IPS-20b (cell line): ENCODE measurements around the gene MYL11.

Experiments
- H3K27ac ChIP-seq: one replicate; pipeline ENCODE4 v1.5.1; 2013; ENCODE audit warnings: low read length
- H3K27me3 ChIP-seq: 2 replicates; pipeline ENCODE4 v1.6.1; 2013; ENCODE audit warnings: mild to moderate bottlenecking, low read length, inconsistent platforms; ENCODE audit not compliant: insufficient read depth
- H3K36me3 ChIP-seq: 2 replicates; pipeline ENCODE4 v1.6.1; 2013; ENCODE audit warnings: low read depth, mild to moderate bottlenecking, inconsistent platforms, low read length, moderate library complexity; ENCODE audit not compliant: insufficient read depth
- H3K4me1 ChIP-seq: 2 replicates; pipeline ENCODE4 v1.6.1; 2013; ENCODE audit warnings: mild to moderate bottlenecking, control low read depth, inconsistent platforms, low read length, moderate library complexity; ENCODE audit not compliant: insufficient read depth
- H3K4me3 ChIP-seq: 2 replicates; pipeline ENCODE4 v1.5.1; 2013; ENCODE audit warnings: mild to moderate bottlenecking, low read length, inconsistent platforms
- H3K9ac ChIP-seq: 2 replicates; pipeline ENCODE4 v1.6.1; 2013; ENCODE audit warnings: low read depth, mild to moderate bottlenecking, inconsistent platforms, low read length, moderate library complexity
- H3K9me3 ChIP-seq: 2 replicates; pipeline ENCODE4 v1.6.1; 2013; ENCODE audit warnings: mild to moderate bottlenecking, low read depth, low read length, inconsistent platforms; ENCODE audit not compliant: insufficient read depth

MYL11 gene

DNA sequence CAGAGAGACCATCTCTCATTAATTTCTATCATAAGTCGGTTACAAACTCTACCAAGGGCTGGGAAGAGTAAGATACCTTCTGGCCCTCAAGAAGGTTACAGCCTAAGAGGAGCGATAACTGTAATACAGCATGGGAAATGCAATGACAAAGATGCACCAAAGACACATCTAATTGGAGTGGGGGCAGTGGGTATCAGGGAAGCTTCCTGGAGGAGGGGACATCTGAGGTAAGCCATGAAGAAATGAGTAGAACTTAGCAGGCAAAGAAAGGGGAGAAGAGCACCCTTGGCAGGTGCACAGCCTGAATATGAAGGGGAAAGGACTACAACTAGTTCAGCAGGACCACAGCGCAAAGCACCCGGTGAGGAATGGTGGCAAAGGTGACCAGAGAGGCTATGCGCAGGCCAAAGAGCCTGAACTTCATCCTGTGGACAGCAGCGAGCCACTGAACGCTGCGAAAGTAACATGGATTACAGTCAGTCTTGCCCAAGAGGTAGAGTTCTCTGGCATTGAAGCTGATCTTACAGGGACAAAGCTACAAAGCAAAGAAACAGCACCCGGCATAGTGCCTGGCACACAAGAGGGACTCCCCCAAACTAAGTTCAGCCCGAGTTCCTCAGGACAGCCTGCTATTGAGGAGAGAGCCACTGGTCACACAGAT lies 7.1 kb upstream of the MYL11 start:
- peak overlapping the region; percentile 53; the same call in 1 of the 2 replicates for H3K9ac ChIP-seq
- H3K36me3 ChIP-seq: peaks cover 8% of the 10 kb centered on the region; the same call in 1 of the 2 replicates
- H3K9me3 ChIP-seq: no peaks in the 10 kb centered on the region
- no peak overlapping the region for H3K27ac ChIP-seq
- H3K4me3 ChIP-seq: peak overlapping the region; percentile 75
- peaks cover 15% of the 10 kb centered on the region; the same call in 1 of the 2 replicates for H3K4me1 ChIP-seq
- H3K27me3 ChIP-seq: no peaks in the 10 kb centered on the region

DNA sequence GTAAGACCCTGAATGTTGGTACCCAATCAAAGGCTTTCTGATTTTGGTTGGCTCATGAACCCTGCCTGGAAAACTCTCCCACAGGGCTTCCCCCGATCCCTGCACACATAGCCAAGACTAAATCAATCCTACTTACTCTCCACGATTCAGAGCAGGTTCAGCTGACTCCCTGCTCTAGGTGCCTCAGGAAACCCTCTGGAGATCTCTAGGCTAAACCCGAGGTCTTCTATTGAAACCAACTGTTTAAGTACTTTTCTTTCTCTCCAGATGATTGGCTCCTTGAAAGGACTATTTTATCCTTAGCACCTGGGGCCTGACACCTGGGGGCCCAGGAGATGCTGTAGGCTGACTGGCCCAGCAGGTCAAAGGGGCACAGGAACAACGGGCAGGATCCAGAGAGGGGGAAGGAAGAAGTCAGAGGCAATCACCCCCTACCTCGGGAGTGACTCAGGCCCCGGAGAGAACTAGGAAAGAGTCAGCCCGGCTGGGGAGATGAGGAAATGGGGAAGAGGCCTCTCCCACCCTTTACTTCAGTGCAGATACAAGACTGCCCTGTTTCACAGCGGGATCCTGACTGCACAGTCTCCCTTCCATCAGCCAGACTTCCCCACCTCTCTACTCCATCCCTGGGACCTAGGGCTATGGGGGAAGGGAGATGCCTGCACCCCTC lies 6.3 kb upstream of the MYL11 start:
- Histone ChIP-seq H3K27ac (no peak overlapping the region), H3K4me1 (peaks cover 15% of the 10 kb centered on the region; the same call in 1 of the 2 replicates), H3K27me3 (no peaks in the 10 kb centered on the region), H3K36me3 (peaks cover 8% of the 10 kb centered on the region; the same call in 1 of the 2 replicates), H3K4me3 (peak overlapping the region; percentile 75), H3K9ac (peak overlapping the region; percentile 53; the same call in 1 of the 2 replicates), H3K9me3 (no peaks in the 10 kb centered on the region)

DNA sequence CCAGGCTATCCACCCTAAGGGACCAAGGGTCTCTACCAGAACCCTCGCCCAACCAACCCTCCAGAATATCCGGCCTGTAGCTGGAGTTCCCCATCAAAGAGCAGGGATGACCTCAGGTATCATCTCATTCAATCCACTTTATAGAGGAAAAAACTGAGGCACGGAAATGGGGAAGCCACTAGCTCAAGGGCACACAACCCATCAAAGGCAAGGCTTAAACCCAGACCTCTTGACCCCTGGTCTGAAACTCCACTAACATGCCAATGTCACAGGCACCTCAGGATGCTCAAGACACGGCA lies 5.9 kb upstream of the MYL11 start:
- Histone ChIP-seq H3K9me3 (no peaks in the 10 kb centered on the region), H3K9ac (peak overlapping the region; percentile 53; the same call in 1 of the 2 replicates), H3K27ac (no peak overlapping the region), H3K27me3 (no peaks in the 10 kb centered on the region), H3K36me3 (peaks cover 8% of the 10 kb centered on the region; the same call in 1 of the 2 replicates), H3K4me3 (peak overlapping the region; percentile 75), H3K4me1 (peaks cover 15% of the 10 kb centered on the region; the same call in 1 of the 2 replicates)

DNA sequence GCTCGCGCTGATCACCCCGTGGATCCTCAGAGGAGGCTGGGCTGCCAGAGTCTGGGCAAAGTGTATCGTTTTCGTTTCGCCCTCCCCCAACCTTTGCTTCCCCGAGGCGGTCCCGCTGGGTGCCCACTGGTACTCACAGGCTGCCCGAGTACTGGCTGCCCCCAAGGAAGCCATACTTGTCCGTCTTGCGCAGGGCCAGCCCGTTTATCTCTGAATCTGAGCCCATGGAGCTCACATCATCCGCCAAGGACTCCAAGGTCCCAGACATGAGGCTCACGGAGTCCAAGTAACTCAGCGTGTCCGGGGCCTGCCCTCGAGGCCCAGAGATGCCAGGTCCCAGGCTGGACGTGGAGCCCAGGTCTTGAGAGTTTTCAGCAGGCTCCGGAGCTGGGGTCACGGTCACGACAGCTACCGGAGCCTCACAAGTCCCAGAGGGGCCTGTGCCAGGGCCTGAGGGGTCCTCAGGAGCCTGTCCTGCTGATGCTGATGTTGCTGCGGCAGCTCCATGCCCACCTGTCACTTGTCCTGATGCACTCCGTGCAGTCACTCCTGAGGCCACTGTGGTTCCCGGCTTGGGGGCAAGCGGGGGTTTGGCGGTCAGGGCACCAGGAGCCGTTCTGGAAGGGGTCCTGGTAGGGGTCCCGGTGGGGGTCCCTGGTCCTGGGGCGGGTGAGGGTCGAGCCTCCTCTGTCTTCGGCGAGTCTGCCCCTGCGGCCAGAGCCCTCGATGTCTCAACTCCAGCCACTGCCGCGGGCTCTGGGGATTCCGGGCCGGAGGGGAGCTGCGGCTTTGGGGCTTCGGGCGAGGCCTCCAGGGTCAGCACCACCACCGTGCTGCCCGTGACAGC lies 5.3 kb upstream of the MYL11 start:
- Histone ChIP-seq H3K27me3 (no peaks in the 10 kb centered on the region), H3K4me1 (peaks cover 15% of the 10 kb centered on the region; the same call in 1 of the 2 replicates), H3K9ac (peak overlapping the region; percentile 53; the same call in 1 of the 2 replicates), H3K9me3 (no peaks in the 10 kb centered on the region), H3K36me3 (peaks cover 8% of the 10 kb centered on the region; the same call in 1 of the 2 replicates), H3K27ac (no peak overlapping the region), H3K4me3 (peak overlapping the region; percentile 75)

DNA sequence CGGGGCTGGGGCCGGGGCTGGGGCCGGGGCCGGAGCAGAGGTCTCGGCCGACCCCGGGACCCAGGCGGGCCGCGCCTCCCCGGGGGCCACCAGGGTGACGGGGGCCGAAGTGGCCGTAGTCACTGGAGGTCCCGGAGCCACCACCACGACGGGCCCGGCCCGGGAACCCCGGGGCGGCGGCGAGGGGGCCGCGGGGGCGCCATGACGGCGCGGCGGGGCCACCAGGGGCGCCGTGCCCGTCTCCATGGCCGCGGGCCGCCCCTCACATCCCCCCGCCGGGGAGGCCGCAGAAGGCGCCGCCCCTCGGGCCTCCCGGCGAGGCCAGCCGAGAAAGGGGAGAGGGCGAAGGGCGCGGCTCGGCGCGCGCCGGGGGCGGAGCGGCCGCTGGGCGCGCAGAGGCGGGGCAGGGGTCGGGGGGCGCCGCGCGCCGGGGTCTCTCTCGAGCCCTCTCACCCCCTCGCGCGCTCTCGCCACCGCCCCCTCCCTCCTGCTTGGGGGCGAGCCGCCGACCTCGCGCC lies 4.6 kb upstream of the MYL11 start:
- Histone ChIP-seq H3K27me3 (no peaks in the 10 kb centered on the region), H3K27ac (no peak overlapping the region), H3K36me3 (peaks cover 2% of the 10 kb centered on the region; the same call in 1 of the 2 replicates), H3K9me3 (no peaks in the 10 kb centered on the region), H3K4me3 (peak overlapping the region; percentile 75), H3K4me1 (peaks cover 15% of the 10 kb centered on the region; the same call in 1 of the 2 replicates), H3K9ac (peak overlapping the region; percentile 53; the same call in 1 of the 2 replicates)

DNA sequence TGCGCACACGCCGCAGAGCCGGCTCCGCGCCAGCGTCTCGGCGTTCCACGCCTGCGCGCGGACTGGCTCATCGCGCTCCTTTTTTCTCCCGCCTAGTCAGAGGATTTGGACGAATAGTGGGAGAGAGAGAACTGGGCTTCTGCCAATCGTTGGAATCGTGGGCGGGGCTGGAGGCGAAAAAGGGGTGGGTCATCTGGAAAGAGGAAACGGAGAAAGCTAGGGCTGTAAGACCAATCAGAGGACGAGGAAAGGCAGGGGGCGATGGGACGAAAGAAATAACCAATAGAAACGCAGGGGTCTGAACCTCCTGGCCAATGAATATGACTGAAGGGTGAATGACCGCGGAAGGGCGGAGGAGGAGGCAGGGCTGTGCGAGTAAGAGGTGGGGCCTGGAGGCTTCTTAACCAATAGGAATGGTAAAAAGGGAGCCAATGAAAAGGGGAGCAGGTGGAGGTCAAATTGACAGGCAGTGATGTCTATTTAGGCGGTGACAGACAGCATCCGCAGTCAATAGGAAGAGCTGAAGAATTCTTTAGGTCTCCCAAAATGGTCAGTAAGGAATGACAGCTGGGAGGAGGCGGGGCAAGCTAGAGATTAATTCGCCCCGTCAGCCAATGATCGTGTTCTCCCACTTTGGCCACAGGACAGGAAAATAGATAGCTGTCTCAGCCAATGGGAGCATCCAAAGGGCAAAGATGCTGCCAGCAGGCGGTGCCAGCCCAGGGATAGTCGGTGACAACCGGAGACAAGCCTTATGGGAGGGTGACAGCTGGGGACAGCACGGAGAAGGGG lies 4.0 kb upstream of the MYL11 start, which contains the start of gene TBC1D10B:
TBC1D10B (minus strand) TSS at position 39 of the 792 bp plus-strand sequence. CDS start 311 bp downstream, outside the sequence.
- Histone ChIP-seq H3K4me1 (peaks cover 15% of the 10 kb centered on the region; the same call in 1 of the 2 replicates), H3K9ac (peak within 1 kb of the TSS; percentile 53; the same call in 1 of the 2 replicates), H3K27me3 (no peaks in the 10 kb centered on the region), H3K4me3 (peak within 1 kb of the TSS; percentile 75), H3K9me3 (no peaks in the 10 kb centered on the region), H3K36me3 (no peaks in the 10 kb centered on the region; the same call in 1 of the 2 replicates), H3K27ac (no peak within 1 kb of the TSS)

DNA sequence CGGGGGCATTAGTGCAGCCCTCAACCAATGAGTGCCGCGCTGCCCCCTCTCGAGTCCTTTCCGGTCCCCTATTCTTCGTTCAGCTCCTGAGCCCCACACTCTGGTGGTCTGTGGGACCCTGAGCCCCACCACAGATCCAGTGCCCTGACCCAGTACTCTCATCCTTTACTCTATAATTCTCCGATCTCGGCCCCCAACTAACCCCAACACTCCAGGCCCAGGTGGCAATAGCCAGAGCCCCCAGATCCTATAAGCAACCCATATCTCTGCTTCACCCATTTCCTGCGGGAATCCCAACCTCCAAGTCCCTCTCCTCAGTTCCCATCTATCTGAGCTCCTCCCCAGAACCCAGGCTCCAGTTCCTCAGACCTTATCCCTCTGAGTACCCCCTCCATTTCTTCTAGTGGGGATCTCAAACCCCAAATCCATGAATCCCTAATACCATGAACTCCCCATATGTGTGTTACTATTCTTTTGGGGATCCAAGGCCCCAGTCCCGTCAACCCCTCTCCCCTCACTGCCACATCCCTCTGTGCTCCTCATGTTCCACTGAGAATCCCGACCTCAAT lies 3.3 kb upstream of the MYL11 start:
- Histone ChIP-seq H3K27me3 (no peaks in the 10 kb centered on the region), H3K9me3 (no peaks in the 10 kb centered on the region), H3K4me3 (peak overlapping the region; percentile 59; the same call in 1 of the 2 replicates), H3K9ac (peak overlapping the region; percentile 14; the same call in 1 of the 2 replicates), H3K27ac (no peak overlapping the region), H3K36me3 (no peaks in the 10 kb centered on the region; the same call in 1 of the 2 replicates), H3K4me1 (peaks cover 15% of the 10 kb centered on the region; the same call in 1 of the 2 replicates)

DNA sequence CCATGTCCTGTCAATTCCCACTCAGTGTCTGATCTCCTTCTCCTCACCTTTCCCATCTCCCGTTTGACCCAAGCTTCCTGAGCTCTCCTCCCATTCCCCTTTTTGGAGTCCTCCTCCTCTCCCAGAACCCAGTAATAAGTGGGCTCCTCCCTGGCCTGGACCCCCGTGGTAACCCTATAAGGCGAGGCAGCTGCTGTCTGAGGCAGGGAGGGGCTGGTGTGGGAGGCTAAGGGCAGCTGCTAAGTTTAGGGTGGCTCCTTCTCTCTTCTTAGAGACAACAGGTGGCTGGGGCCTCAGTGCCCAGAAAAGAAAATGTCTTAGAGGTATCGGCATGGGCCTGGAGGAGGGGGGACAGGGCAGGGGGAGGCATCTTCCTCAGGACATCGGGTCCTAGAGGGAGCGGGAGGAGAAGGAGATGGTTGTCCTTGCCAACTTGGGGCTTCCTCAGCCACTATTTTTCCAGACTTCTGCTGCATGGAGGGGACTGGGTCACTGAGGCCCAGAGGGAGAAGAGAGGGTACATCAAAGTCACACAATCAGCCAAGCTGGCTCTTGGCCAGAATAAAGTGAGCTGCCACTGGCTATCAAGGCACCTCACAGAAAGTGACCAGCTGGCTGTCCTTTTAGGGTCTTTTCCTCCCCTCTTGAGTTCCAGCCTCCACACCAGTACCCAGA lies 2.4 kb upstream of the MYL11 start:
- Histone ChIP-seq H3K4me3 (no peak overlapping the region), H3K36me3 (no peaks in the 10 kb centered on the region), H3K4me1 (peaks cover 17% of the 10 kb centered on the region), H3K27me3 (no peaks in the 10 kb centered on the region), H3K9me3 (no peaks in the 10 kb centered on the region), H3K9ac (no peak overlapping the region), H3K27ac (no peak overlapping the region)

DNA sequence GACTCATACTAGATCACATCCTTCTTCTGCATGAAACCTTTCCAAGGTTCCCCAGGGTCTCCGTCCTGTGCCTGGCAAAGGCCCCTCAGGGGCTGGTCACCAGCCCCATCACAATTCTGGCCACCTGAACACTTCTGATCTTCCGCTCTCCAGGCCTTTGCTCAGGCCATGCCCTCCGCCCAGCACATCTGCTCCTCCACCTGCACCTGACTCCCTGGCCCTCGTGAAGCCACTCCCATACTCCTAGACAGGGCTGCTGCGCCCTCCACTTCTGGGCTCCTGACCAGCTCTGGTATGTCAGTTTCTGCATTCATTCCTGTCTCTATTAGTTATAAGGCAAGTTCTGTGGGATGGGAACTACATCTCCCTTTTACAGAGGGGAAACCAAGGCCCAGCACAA lies 1.9 kb upstream of the MYL11 start:
- H3K27ac ChIP-seq: no peak overlapping the region
- no peak overlapping the region for H3K4me3 ChIP-seq
- peaks cover 20% of the 10 kb centered on the region for H3K4me1 ChIP-seq
- no peaks in the 10 kb centered on the region for H3K36me3 ChIP-seq
- H3K27me3 ChIP-seq: no peaks in the 10 kb centered on the region
- H3K9ac ChIP-seq: no peak overlapping the region
- H3K9me3 ChIP-seq: no peaks in the 10 kb centered on the region

DNA sequence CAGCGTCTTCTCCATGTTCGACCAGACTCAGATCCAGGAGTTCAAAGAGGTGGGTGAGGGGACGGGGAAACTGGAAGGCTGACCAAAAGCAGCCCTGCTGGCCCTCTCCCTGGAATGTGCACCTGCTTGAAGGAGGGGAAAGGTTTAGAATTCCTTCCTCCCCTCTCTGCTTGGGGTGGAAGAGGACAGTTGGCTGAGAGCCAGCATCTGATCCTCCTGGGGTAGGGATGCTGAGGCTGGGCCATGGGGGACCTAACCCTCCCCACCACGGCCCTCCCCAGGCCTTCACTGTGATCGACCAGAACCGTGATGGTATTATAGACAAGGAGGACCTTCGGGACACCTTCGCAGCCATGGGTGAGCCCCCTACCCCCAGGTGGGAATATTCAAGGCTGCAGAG lies 1.3 kb downstream of the MYL11 start:
- no peak overlapping the region for H3K27ac ChIP-seq
- no peak overlapping the region; the same call in 1 of the 2 replicates for H3K9ac ChIP-seq
- no peaks in the 10 kb centered on the region for H3K27me3 ChIP-seq

More for the DNA sequence above, 1.3 kb downstream of the MYL11 start:
- no peaks in the 10 kb centered on the region for H3K9me3 ChIP-seq
- 0 out of 2 replicates have a peak, but pooled peaks cover 4% of the 10 kb centered on the region for H3K36me3 ChIP-seq
- H3K4me3 ChIP-seq: no peak overlapping the region
- H3K4me1 ChIP-seq: peaks cover 6% of the 10 kb centered on the region
